Measurements from ENCODE around the gene CXXC5. TPM values are rescaled to one million over a fixed set of nuclear protein-coding genes. Genes with fewer than 3 reads are reported as not detected.
"Not testable (repeated sequence)": the region's sequence is repeated elsewhere in the genome, so short reads cannot be mapped to it uniquely, and the experiment has no call there.

The CXXC5 gene
- total RNA-seq, 4 donors from 2014 or later: 26.5 to 50.7 (median 36.2) TPM

DNA sequence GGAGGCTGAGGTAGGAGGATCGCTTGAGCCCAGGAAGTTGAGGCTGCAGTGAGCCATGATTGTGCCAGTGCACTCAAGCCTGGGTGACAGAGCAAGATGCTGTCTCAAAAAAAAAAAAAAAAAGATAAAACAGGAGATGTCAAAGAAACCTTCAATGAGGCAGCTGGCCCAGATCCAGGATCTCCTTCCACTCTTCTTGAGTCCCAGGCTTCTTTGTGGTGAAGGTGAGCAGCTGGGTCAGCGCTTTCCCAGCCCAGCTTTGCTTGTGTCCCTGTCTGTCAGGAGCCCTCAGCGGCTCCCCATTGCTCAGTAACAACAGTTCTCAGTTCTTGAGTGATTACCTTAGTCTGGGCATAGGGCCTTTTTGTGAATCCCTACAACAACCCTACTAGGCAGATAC is 78.1 kb downstream of the CXXC5 start:
- intact Hi-C loops (cut with DNase I; ENCODE audit: low total_unique reads) (no loop called here), in situ Hi-C loops (cut with MboI; ENCODE audit: low pct_ligation_motif_present in 1 of 4, low pct_unique_long_range_greater_than_20kb in 1 of 4, low sequenced_read_pairs in 3 of 4) (no loop called here)
- TF ChIP-seq EP300 (IDR thresholded peaks at IDR 0.05; ENCODE audit: low read depth) (no peak), POLR2A (IDR thresholded peaks at IDR 0.05) (no peak)

DNA sequence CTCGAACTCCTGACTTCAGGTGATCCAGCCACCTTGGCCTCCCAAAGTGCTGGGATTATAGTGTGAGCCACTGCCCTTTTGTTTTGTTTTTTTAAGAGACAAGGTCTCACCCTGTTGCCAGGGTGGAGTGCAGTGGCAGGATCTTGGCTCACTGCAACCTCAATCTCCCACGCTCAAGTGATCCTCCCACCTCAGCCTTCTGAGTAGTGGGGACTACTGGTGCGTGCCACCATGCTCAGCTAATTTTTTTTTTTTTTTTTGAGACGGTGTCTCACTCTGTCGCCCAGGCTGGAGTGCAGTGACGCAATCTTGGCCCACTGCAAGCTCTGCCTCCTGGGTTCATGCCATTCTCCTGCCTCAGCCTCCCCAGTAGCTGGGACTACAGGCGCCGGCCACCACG is 79.5 kb downstream of the CXXC5 start:
- H3K9me3 ChIP-seq; H3K27ac ChIP-seq; DNase-seq; in situ Hi-C loops (cut with MboI; ENCODE audit: low pct_ligation_motif_present in 1 of 4, low pct_unique_long_range_greater_than_20kb in 1 of 4, low sequenced_read_pairs in 3 of 4); H3K27me3 ChIP-seq; H3K36me3 ChIP-seq; H3K4me3 ChIP-seq; intact Hi-C loops (cut with DNase I; ENCODE audit: low total_unique reads); H3K4me1 ChIP-seq: not testable (repeated sequence)
- WGBS, 2 donors (ENCODE audit: low coverage in 1 of 2): 75 to 78% methylated on average over 2 to 9 of the region's 9 CpGs

More for the DNA sequence above, 78.1 kb downstream of the CXXC5 start:
- no peaks in the 10 kb centered on the region for H3K36me3 ChIP-seq
- 94% methylated on average over 3 of the region's 3 CpGs; no CpG with 5 or more reads in 1 of the 2 donors for WGBS, 2 donors (ENCODE audit: low coverage in 1 of 2)
- DNase-seq: no peak
- peaks cover 0 to 5% (median 2%) of the 10 kb centered on the region in 4 donors for H3K4me1 ChIP-seq
- no peak overlapping the region for H3K4me3 ChIP-seq
- H3K27me3 ChIP-seq: no peaks in the 10 kb centered on the region
- H3K27ac ChIP-seq: no peak overlapping the region
- no peaks in the 10 kb centered on the region for H3K9me3 ChIP-seq

DNA sequence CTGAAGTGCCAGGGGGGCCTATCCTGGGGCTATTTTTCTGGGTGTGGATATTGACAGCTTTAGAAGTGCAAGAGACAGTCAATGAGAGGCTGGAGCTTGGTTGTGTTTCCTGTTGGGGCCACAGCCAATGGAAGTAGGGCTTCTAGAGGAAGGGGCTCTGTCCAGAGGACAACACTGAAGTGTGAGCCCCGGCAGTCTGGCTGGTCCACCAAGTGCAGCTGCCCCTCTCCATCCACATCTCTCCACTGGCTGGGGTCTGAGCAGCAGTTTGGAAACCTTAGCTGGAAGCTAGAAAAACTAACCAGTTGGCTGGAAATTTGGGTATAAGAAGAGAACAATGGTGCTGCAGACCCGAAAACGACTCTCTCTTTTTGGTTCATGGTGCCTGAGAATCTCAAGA is 83.1 kb downstream of the CXXC5 start:
- Histone ChIP-seq H3K9me3 (no peaks in the 10 kb centered on the region), H3K4me3 (no peak overlapping the region), H3K27me3 (no peaks in the 10 kb centered on the region), H3K36me3 (no peaks in the 10 kb centered on the region), H3K4me1 (peaks cover 0 to 9% (median 6%) of the 10 kb centered on the region in 4 donors), H3K27ac (no peak overlapping the region)
- in situ Hi-C loops (cut with MboI; ENCODE audit: low pct_ligation_motif_present in 1 of 4, low pct_unique_long_range_greater_than_20kb in 1 of 4, low sequenced_read_pairs in 3 of 4) (no loop called here), intact Hi-C loops (cut with DNase I; ENCODE audit: low total_unique reads) (no loop called here)
- no peak for DNase-seq
- WGBS, 2 donors (ENCODE audit: low coverage in 1 of 2): 91% methylated on average over 3 of the region's 3 CpGs; no CpG with 5 or more reads in 1 of the 2 donors
- TF ChIP-seq POLR2AphosphoS5 (IDR thresholded peaks at IDR 0.05) (no peak), POLR2A (IDR thresholded peaks at IDR 0.05) (no peak), EP300 (IDR thresholded peaks at IDR 0.05; ENCODE audit: low read depth) (no peak)
- TF ChIP-seq, protein P1, sequence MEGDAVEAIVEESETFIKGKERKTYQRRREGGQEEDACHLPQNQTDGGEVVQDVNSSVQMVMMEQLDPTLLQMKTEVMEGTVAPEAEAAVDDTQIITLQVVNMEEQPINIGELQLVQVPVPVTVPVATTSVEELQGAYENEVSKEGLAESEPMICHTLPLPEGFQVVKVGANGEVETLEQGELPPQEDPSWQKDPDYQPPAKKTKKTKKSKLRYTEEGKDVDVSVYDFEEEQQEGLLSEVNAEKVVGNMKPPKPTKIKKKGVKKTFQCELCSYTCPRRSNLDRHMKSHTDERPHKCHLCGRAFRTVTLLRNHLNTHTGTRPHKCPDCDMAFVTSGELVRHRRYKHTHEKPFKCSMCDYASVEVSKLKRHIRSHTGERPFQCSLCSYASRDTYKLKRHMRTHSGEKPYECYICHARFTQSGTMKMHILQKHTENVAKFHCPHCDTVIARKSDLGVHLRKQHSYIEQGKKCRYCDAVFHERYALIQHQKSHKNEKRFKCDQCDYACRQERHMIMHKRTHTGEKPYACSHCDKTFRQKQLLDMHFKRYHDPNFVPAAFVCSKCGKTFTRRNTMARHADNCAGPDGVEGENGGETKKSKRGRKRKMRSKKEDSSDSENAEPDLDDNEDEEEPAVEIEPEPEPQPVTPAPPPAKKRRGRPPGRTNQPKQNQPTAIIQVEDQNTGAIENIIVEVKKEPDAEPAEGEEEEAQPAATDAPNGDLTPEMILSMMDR (IDR thresholded peaks at IDR 0.05): no peak

DNA sequence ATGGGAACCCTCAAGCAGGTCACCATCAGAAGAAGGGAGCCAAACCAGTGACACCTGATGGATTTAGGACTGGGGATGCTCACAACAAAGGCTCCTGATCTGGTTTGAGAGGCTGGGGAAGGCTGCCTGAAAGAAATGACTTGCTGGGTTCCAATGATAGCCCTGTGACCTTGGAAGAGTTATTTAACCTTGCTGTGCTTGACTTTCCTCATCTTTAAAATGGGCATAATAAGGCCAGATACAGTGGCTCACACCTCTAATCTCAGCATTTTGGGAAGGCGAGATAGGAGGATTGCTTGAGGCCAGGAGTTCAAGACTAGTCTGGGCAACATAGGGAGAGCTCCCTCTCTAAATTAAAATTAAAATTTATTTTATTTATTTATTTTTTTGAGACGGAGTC is 83.9 kb downstream of the CXXC5 start:
- TF ChIP-seq EP300 (IDR thresholded peaks at IDR 0.05; ENCODE audit: low read depth) (no peak), POLR2AphosphoS5 (IDR thresholded peaks at IDR 0.05) (no peak), POLR2A (IDR thresholded peaks at IDR 0.05) (no peak)
- TF ChIP-seq, protein P1 (IDR thresholded peaks at IDR 0.05): no peak
- WGBS, 2 donors (ENCODE audit: low coverage in 1 of 2): 89 to 100% methylated on average over 2 of the region's 2 CpGs
- Histone ChIP-seq H3K27me3 (no peaks in the 10 kb centered on the region), H3K9me3 (no peaks in the 10 kb centered on the region), H3K36me3 (no peaks in the 10 kb centered on the region), H3K4me3 (no peak overlapping the region), H3K4me1 (peaks cover 0 to 9% (median 6%) of the 10 kb centered on the region in 4 donors), H3K27ac (no peak overlapping the region)
- intact Hi-C loops (cut with DNase I; ENCODE audit: low total_unique reads): no loop called here
- in situ Hi-C loops (cut with MboI; ENCODE audit: low pct_ligation_motif_present in 1 of 4, low pct_unique_long_range_greater_than_20kb in 1 of 4, low sequenced_read_pairs in 3 of 4): no loop called here
- no peak for DNase-seq

DNA sequence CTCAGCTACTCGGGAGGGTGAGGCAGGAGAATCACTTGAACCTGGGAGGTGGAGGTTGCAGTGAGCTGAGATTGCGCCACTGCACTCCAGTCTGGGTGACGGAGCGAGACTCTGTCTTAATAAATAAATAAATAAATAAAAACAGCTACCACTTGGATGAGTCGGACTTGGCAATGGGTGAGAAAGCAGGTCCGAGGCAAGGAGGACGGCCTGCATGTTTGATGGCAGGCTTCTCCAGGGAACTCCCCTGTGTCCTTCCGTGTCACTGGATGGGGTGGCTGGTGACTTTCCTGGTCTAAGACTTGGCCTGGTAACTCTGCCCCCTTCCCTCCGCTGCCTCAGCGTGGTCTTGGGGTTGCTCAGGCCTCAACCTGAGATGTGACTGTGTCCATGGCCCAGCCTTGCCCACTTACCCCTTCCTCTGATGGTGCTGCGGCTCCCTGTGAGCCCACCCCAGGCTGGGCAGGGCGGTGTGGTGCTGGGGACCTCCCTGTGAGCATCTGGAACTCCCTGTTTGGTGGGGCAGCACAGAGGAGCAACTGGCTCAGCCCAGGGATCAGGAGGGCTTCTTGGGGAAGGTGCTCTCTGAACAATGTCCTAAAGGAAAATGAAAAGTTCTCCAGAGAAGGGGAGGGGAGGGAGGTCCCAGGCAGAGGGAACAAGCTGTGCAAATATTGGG is 85.0 kb downstream of the CXXC5 start:
- in situ Hi-C loops (cut with MboI; ENCODE audit: low pct_ligation_motif_present in 1 of 4, low pct_unique_long_range_greater_than_20kb in 1 of 4, low sequenced_read_pairs in 3 of 4) (no loop called here), intact Hi-C loops (cut with DNase I; ENCODE audit: low total_unique reads) (no loop called here)
- no peak for DNase-seq
- no peaks in the 10 kb centered on the region for H3K9me3 ChIP-seq
- H3K27ac ChIP-seq: peak overlapping the region in 1 of 4 donors; percentile 26
- TF ChIP-seq POLR2A (IDR thresholded peaks at IDR 0.05) (no peak), EP300 (IDR thresholded peaks at IDR 0.05; ENCODE audit: low read depth) (no peak), POLR2AphosphoS5 (IDR thresholded peaks at IDR 0.05) (no peak)
- TF ChIP-seq, protein P1 (IDR thresholded peaks at IDR 0.05): no peak
- 93% methylated on average over 12 of the region's 12 CpGs; no CpG with 5 or more reads in 1 of the 2 donors for WGBS, 2 donors (ENCODE audit: low coverage in 1 of 2)
- peaks cover 0 to 9% (median 6%) of the 10 kb centered on the region in 4 donors for H3K4me1 ChIP-seq
- no peaks in the 10 kb centered on the region for H3K27me3 ChIP-seq
- H3K36me3 ChIP-seq: no peaks in the 10 kb centered on the region
- no peak overlapping the region for H3K4me3 ChIP-seq

Small RNA genes lying within 50 kb of the gene (small RNA-seq; reads per million reads assigned to genes)
- 0 reads per million in 4 donors for gene RNU6-236P

Other genes starting within 250 kb of the CXXC5 start
- 1 to 10 TPM in 2 of 4 donors, not detected in 2; 3.0 TPM for gene SPATA24, start 244.3 kb upstream of the CXXC5 start, total RNA-seq
- 1 to 10 TPM in 3 of 4 donors, under 1 TPM in 1; 0.37 to 3.8 (median 3.2) TPM for gene DNAJC18, start 208.8 kb upstream of the CXXC5 start, total RNA-seq
- gene ECSCR, start 185.6 kb upstream of the CXXC5 start, total RNA-seq: 1 to 10 TPM in 3 of 4 donors, not detected in 1; 2.2 to 4.8 (median 3.6) TPM
- gene SMIM33, start 177.3 kb upstream of the CXXC5 start, total RNA-seq: under 1 TPM in 2 of 4 donors, not detected in 2; 0.55 to 0.64 TPM
- gene STING1, start 165.6 kb upstream of the CXXC5 start, total RNA-seq: 10 to 100 TPM; 12.2 to 51.5 (median 19.1) TPM
- 100 to 1,000 TPM in 2 of 4 donors, 10 to 100 TPM in 2; 45.6 to 134 (median 80.8) TPM for gene UBE2D2, start 87.0 kb upstream of the CXXC5 start, total RNA-seq
- gene PSD2, start 147.5 kb downstream of the CXXC5 start, total RNA-seq: under 1 TPM in 1 of 4 donors, not detected in 3; 0.16 TPM